Amniotic stem cell (primary cell): ENCODE data around the gene ERGIC1.
"Not testable (repeated sequence)": the region's sequence is repeated elsewhere in the genome, so short reads cannot be mapped to it uniquely, and the experiment has no call there.

Source experiments
- DNase-seq: peaks from one replicate; lab custom pipeline; 2025; lab: John Stamatoyannopoulos, UW

The ERGIC1 gene, protein sequence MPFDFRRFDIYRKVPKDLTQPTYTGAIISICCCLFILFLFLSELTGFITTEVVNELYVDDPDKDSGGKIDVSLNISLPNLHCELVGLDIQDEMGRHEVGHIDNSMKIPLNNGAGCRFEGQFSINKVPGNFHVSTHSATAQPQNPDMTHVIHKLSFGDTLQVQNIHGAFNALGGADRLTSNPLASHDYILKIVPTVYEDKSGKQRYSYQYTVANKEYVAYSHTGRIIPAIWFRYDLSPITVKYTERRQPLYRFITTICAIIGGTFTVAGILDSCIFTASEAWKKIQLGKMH

DNA sequence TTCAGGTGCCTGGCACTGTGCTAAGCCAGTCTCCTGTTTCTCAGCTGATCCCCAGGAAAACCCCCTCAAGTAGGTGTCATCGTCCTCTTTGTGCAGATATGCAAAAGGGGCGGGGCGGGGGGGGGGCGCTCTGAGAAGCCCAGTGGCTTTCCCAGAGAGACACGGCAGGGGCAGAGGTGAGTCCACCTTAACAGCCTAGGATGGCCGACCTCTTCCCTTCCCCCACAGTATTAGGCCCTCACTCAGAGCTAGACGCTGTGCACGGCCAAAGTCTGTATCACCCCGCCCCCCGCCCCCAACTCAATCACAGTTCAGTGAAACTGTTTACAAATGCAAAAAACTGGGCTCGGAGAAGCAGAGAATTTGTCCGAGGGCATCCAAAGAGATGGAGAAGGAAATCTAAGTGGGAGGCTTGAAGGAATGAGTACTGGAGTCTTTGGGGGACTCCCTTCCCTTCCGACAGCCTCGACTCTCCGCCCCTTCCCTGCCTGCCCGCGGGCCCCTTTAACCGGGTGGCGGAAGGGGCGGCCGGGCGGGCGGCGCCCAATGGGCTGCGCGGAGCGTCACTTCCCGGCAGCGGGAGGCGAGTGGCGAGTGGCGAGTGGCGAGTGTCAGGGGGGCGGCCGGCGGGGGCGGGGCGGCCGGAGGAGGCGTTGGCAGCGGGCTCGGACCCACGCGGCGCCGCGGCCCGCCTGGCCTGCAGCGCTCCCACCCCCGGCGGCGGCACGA, at the start of gene ERGIC1:
ERGIC1 (plus strand) TSS at position 566 of the 729 bp plus-strand sequence; CDS start at position 729, 163 bp downstream.
- DNase-seq, result peak; percentile 44

DNA sequence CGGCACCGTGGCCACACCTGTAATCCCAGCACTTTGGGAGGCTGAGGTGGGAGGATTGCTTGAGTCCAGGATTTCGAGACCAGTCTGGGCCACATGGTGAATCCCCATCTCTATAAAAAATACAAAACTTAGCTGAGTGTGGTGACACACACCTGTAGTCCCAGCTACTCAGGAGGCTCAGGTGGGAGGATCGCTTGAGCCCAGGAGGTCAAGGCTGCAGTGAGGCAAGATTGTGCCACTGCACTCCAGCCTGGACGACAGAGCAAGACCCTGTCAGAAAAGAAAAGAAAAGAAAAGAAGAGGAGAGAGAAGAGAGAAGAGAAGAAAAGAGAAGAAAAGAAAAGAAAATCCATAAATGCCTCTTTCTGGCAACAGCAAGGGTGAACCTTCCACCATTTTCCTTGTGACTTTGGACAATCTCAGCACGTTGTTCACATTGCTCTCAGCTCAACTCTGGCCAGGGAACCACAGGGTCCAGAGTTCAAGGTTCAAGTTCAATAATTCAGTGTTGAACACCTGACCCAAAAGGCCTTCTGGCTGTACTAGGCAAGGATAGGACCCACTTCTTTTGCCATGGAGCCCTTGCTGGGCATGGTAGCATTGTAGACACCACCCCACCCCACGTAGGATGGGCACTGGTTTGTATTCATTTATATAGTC, 48.5 kb upstream of the ERGIC1 start:
- no peak for DNase-seq

- DNase-seq, result no peak
These were observed 47.2 kb upstream of the ERGIC1 start for GRCh38 chr5:172786736-172787462.

DNA sequence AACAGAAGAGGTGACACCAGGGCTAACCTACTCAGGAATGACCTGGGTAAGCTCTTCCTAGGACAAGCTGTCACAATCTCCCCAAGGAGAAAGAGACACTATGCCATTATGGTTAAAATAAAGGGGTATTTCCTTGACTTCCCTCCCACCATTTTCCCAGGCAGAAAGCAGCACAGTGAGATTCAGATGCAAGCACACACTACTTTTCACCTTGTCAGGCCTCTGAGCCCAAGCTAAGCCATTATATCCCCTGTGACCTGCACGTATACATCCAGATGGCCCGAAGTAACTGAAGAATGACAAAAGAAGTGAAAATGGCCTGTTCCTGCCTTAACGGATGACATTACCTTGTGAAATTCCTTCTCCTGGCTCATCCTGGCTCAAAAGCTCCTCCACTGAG, 46.5 kb upstream of the ERGIC1 start:
- not testable (repeated sequence) for DNase-seq

DNA sequence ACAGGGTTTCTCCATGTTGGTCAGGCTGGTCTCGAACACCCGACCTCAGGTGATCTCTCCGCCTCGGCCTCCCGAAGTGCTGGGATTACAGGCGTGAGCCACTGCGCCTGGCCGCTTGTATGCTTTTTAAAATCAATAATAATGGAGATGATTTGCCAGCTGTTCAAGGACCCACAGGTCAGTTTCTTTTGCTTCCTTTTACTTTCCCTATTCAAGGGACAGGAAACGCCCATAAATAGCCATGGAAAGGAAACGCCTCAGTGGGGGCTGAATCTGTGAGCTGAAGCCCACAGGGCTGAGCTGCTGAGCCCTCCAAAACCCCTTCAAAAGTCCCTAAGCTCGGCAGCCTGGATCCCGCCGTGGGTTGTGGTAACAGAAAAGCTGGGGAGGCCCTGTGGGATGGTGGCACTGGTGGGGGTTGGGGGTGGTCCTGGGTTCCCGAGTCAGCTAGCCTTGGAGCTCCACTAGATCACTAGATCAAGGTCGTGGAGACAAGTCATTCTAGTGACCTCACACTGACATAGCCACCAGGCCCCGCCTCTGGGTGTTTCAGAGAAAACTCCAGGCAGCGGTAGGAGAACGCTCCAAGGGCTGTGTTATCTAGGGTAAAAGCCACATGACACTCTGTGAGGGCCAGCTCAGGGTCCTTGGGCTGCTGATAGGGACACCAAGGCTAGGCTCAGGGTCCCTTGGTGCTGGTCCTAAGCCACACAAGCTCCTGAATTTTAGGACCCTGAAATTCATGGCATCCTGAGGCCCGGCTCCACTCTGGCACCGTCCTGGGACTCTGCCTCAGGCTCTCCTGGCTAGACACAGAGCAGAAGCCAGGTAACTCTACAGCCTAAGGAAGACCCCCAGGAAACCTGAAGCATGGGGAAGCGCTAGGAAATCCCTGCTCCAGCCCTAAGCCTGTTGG, 45.0 kb upstream of the ERGIC1 start:
- no peak for DNase-seq

- DNase-seq, result no peak
These were observed 44.2 kb upstream of the ERGIC1 start for GRCh38 chr5:172789687-172790495.

GRCh38 chr5:172790496-172790889, 43.6 kb upstream of the ERGIC1 start:
- DNase-seq, result no peak

- no peak for DNase-seq
These were observed 42.8 kb upstream of the ERGIC1 start for GRCh38 chr5:172791286-172791685.

DNA sequence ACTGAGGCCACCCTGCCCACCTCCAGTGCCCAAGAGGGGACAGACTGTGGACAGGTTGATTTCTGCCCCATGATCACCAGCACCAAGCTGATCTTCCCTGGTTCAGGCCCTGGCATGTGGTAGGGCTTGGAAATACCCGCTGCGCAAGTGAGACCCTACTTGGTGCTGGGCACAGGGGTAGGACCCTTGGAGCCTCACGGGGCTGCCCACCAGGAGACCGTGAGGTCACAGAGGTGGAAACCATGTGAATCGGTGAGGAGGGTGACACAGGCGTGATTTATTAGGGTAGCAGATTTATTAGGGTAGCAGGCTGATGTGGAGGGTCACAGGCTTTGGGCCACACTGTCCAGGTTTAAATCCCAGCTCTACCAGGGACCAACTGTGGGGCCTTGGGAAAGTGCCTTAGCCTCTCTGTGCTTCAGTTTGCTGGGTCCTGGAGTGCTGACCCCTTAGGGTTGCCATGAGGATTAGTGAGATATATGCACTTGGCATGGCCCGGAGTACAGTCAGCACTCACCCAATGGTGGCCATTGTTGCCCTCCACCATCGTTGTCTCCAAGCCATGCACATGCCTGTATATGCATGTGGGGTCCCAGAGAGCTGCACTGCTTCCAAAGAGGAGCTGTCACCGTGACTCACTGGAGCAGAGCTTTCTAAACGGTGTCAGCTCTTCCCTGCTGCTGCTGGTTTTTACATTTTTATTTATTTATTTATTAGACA, 42.2 kb upstream of the ERGIC1 start:
- DNase-seq, result no peak

GRCh38 chr5:172792701-172793570, 41.1 kb upstream of the ERGIC1 start:
- DNase-seq, result no peak

GRCh38 chr5:172793577-172794488, 40.2 kb upstream of the ERGIC1 start:
- DNase-seq, result no peak

- DNase-seq, result peak; percentile 39
These were observed 38.6 kb upstream of the ERGIC1 start for GRCh38 chr5:172795318-172795977.

DNA sequence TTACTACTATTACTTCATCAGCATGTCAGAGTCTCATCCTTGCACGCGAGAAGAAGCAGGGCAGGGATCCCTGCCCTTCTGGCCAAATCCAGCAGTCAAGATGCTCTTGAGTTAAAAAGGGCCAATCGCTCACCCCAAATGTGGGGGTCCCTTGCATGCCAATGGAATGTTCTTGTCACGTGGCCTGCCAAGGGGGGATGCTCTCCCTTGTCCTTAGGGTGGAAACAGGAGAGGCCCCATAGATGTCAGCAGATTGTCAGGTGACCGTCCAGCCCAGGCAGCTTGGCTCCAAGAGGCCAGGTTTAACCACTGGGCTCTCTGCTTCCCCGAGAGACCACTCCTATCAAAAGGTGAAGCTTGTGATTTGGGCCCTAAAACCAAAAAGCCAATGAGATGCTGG, 37.7 kb upstream of the ERGIC1 start:
- DNase-seq, result no peak

DNA sequence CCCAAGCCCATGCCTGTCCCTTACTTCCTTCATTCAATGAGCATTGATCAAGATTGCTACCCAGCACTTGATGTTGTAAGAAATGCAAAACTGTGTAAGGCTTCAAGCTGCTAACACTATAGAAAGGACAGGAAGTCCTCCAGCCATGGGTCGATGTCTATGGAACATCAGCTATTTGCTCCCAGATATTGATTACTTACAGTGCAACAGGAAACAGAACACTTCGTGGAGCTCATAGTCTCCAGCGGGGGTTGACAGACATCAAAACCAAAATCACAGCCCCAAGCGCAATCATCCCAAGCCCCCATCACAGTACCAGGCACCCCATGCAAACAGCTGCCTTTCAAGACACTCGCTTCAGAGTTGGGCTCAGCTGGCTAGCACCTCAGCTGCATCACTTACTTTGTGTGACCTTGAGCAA, 36.3 kb upstream of the ERGIC1 start:
- no peak for DNase-seq

DNA sequence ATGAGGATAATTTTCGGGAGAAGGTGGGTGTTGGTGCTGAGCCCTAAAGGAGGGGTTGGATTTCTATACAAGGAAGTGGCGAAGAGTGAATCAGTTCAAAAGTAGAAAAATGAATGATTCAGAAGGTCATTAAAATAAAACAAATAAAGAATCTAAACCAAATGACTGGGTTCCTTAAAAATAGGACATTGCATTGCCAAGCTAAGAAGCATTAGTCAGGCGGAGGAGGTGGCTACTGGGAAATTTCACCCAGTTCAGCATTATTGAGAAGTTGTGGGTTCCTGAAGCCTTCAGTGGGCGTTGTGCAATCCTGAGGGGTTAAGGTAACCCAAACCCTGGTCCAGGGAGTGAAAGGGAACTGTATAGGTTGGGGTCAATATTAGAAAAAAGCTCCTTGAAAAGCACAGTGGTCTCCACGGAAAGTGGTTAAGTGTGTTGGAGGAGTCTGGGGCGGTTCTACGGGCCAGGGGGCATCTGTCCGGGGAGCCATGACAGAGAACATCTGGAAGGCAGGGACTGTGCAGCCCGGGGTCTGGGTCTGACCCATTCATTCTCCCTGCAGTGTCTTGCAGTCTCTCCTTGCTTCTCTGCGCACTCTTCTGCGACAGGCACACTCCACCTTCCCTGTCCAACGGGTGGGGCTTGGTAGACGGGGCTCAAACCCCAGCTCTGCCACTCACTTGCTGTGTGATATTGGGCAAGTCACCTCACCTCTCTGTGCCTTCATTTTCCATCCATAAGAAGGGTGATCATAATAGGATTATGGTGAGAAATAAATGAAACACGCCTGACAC, 35.4 kb upstream of the ERGIC1 start:
- DNase-seq, result peak; percentile 70

GRCh38 chr5:172799416-172799815, 34.6 kb upstream of the ERGIC1 start:
- no peak for DNase-seq
